GM18508 (cell line): ENCODE measurements around the gene RBM20.
A peak's percentile ranks its signal among the peaks of the same experiment; 100 is the strongest.
"Not testable (repeated sequence)": the region's sequence is repeated elsewhere in the genome, so short reads cannot be mapped to it uniquely, and the experiment has no call there.

ENCODE experiments used
- ATAC-seq: cut with Tn5 transposase; IDR thresholded peaks from one replicate; pipeline ENCODE4 v1.9.1; 2021; ENCODE audit warnings: moderate number of reproducible peaks; ENCODE audit not compliant: insufficient read depth, unreplicated experiment

RBM20 gene

DNA sequence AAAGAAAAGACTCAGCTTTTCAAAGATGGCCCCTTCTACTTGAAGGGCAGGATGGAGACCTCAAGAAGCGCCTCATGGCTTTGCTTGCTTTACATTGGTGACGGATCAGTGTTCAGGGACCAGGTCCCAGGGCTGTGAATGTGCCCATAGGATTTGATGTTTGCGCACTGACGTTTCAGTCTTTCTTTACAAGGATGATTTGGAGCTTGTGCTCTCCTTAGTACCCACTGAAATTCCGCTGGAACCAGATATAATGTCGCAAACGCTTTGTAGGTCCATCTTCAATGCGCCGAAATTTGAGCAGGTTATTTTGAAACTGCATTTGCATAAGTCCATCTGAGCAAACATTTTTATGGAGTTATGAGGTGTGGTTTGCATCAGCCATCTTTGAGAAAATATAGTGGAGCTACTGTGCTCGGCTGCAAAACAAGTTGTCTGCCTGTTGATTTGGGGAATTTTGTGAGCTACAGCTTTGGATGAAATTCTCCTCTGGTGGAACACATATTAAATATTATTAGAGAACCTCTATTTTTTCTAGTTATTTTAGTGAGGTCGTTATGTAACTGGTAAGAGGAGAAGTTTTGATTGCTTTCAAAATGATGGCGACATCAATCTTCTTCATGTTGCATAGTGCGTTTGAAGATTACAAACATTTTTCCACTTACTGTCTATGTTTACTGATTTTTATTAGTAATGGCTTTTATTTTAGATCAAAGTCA is 2.4 kb downstream of the RBM20 start:
- no peak for ATAC-seq

GRCh38 chr10:110647136-110647430 is 2.9 kb downstream of the RBM20 start:
- ATAC-seq = no peak

- ATAC-seq = no peak
Observed at GRCh38 chr10:110648692-110649346, 4.7 kb downstream of the RBM20 start.

DNA sequence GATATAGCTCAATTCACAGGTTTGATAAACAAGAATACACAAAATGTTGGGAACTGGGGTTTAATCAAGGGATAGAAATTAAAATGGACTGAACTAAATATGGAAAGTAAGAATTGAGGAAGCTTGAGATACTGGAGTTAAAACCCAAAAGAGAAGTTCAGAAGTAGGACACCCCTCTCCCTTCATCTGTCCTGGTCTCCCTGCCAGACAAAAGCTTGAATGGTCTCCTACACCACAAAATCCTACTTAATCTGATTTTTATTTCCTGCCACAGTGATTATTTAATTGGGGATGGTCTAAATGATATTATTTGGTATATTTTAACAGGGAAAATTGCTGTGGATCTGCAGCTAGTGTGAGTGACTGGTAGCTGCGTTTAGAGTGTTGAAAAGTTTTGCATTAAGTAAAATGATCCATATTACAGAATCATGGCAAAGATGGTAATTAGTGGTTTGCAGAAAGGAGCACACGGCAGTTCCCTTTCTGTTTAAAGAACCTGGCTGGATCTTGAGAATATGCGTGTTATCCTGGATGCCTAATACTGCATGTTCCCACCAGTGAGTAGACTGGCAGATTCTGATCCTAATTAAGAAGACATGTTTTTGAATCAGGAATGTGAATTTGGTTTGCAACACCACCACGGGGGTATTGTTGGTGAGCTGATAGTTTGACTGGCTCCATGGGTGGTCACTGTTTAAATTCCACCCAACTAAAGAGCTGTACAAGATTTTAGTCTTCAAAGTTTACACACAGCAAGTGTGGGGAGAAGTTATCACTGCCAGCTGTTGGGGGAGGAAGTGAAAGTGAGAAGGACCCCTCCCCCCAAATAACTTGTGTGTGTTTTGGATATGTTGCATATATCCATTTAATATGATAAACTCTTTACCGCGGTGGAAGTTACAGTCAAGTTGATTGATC is 5.5 kb downstream of the RBM20 start:
- ATAC-seq = no peak

GRCh38 chr10:110650265-110650668 is 6.1 kb downstream of the RBM20 start:
- no peak for ATAC-seq

GRCh38 chr10:110651044-110651958 is 7.2 kb downstream of the RBM20 start:
- peak; percentile 64 for ATAC-seq

GRCh38 chr10:110652475-110653118 is 8.5 kb downstream of the RBM20 start:
- ATAC-seq = no peak

GRCh38 chr10:110655320-110655719 is 11.2 kb downstream of the RBM20 start:
- ATAC-seq = no peak

- ATAC-seq = no peak
Observed at GRCh38 chr10:110656612-110657011, 12.5 kb downstream of the RBM20 start.

GRCh38 chr10:110657973-110658691 is 14.0 kb downstream of the RBM20 start:
- ATAC-seq = no peak

GRCh38 chr10:110659558-110659957 is 15.4 kb downstream of the RBM20 start:
- no peak for ATAC-seq

DNA sequence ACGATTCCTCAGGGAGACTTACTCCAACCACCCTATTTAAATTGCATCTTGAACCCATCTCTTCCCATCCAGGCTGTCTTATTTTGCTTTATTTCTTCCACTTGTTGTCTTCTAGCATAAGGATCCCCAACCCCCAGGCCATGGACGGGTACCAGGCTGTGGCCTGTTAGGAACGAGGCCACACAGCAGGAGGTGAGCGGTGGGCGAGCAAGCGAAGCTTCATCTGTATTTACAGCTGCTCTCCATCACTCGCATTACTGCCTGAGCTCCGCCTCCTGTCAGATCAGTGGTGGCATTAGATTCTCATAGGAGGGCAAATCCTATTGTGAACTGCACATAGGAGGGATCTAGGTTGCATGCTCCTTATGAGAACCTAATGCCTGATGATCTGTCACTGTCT is 16.2 kb downstream of the RBM20 start:
- not testable (repeated sequence) for ATAC-seq

DNA sequence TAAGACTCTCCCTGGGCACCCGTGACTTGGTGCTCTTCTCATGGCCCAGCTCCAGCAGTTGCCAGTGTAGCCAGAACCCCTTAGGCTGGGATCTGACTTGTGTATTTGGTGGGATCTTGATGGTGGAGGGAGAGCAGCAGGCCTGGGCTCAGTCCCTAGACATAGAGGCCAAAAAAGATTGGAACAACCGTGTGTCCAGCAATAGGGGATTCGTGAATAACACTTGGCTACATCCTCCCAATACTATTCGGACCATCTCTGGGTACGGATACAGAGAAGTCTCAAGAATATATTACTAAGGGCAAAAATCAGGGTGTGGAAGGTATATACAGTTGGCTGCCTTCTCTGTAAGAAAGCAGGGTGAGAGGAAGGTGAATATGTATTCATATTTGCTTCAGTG is 17.2 kb downstream of the RBM20 start:
- no peak for ATAC-seq

DNA sequence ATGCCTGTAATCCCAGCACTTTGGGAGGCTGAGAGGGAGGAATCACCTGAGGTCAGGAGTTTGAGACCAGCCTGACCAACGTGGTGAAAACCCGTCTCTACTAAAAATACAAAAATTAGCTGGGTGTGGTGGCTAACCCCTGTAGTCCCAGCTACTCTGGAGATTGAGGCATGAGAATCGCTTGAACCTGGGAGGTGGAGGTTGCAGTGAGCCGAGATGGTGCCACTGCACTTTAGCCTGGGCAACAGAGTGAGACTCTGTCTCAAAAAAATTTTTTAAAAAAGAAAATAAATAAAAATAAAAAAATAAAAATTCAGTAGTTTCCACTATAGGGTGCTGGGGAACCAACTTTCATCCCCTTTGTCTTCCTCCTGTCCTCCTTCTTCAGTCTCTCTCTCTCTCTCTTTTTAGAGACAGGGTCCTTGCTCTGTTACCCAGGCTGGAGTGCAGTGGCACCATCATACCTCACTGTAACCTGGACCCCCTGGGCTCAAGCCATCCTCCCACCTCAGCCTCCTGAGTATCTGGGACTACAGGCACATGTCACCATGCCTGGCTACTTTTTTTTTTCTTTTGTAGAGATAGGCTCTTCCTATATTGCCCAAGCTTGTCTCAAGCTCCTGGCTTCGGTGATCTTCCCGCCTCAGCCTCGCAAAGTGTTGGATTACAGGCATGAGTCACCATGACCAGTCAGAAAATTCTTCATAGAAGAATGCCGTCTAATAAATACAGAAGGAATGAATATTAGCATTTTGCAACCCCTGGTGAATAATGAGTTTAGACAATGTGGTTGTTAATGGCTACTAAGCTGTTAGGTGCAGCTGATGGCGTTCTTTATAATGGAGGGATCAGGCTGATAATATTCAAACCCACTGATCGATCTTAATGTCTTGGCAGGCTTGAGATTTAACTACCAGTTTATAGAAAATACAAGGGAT is 20.6 kb downstream of the RBM20 start:
- ATAC-seq = no peak

DNA sequence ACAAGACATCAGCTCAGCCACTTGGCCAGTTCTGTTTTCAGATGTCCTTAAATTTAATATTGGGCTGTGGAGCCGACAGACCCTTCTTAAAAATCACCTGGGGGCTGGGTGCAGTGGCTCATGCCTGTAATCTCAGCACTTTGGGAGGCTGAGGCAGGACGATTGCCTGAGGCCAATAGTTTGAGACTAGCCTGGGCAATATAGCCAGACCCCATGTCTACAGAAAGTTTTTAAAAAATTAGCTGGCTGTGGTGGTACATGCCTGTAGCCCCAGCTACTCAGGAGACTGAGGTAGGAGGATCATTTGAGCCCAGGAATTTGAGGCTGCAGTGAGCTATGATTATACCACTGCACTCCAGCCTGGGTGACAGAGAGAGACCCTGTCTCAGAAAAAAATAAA is 22.1 kb downstream of the RBM20 start:
- ATAC-seq = not testable (repeated sequence)

DNA sequence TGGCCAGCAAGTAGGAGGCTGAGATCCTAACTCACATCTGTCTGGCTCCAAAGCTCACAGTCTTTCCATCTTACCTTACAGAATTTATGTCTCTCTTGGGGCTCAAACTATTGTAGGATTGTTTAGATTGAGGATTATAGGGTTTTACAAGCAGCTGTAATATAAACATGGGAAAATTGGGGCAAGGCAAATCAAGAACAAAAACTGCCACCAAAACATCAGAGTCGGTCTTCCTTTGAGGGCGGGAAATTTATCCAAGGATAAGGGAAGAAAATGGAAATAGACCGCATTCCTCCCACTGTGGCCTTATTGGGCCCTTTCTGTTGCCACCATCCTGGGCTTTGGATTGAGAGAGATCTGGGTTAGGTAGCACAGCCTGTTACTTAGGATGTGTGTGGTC is 22.5 kb downstream of the RBM20 start:
- no peak for ATAC-seq

DNA sequence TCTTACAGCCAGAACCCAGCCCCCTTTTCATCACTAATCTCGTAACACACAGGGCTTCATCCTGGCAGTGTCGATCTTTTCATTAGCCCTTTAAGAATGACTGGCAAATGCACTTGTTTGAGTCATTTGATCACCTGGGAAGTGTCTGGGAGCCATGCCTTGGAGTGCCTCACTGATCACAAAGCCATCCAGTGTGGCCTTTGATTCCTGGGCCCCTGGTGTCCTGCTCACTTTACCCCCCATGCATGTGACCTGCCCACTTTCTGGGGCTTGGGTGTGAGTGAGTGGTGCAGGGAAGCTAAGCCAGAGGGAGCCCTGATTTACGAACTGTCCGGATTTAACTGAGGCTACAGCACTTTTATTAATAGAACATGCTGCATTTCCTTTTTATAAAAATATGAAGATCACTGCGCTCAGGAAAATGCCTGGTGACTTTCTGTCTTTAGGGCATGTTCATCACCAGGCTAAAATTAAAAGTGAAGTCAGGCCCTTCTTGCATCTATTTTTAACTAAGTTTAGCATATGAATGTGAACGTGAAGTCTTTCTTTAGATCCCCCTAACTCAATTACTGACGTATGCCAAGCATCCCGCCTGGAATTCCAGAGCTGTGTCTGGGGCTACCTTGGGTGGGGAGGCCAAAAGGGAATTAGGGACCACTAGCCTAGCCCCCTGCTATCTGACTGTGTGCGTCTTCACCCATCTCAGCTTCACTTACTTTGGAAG is 23.6 kb downstream of the RBM20 start:
- no peak for ATAC-seq
